ENCODE measurements around the gene WDR38. TPM values are rescaled to one million over a fixed set of nuclear protein-coding genes. Genes with fewer than 3 reads are reported as not detected.

Gene WDR38
- total RNA-seq, 1 donor from 2014 or later = not detected

DNA sequence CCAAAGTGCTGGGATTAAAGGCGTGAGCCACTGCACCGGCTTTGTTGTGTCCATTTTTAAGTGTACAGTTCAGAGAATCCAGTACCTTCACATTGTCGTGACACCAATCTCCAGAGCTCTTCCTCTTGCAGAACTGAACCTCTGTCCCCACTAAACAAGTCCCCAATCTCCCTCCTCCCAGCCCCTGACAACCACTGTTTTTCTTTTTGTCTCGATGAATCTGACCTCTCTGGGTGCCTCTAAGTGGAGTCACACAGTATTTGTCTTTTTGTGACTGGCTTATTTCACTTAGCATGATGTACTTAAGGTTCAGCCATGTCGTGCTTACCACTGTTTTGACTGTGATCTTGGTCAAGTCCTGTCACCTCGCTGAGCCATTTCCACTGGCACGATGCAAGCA lies 1.6 kb downstream of the WDR38 start:
- ATAC-seq (ENCODE audit: poor library complexity) = no peak
- no peak for DNase-seq
- intact Hi-C loops (cut with DNase I) = no loop called here

DNA sequence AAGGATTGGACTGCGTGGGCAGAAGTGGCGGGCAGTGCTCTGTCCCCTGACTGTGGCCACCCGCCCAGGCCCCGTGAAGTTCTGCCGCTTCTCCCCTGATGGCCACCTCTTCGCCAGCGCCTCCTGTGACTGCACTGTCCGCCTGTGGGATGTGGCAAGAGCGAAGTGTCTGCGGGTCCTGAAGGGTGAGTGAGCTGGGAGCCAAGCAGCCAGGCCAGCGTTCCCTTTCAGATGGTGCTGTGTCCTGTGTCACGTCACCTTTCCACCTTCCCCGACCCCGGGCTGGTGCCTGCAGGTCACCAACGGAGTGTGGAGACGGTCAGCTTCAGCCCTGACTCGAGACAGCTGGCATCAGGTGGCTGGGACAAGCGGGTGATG lies 2.3 kb downstream of the WDR38 start:
- intact Hi-C loops (cut with DNase I) = no loop called here
- ATAC-seq (ENCODE audit: poor library complexity) (no peak), DNase-seq (no peak)

DNA sequence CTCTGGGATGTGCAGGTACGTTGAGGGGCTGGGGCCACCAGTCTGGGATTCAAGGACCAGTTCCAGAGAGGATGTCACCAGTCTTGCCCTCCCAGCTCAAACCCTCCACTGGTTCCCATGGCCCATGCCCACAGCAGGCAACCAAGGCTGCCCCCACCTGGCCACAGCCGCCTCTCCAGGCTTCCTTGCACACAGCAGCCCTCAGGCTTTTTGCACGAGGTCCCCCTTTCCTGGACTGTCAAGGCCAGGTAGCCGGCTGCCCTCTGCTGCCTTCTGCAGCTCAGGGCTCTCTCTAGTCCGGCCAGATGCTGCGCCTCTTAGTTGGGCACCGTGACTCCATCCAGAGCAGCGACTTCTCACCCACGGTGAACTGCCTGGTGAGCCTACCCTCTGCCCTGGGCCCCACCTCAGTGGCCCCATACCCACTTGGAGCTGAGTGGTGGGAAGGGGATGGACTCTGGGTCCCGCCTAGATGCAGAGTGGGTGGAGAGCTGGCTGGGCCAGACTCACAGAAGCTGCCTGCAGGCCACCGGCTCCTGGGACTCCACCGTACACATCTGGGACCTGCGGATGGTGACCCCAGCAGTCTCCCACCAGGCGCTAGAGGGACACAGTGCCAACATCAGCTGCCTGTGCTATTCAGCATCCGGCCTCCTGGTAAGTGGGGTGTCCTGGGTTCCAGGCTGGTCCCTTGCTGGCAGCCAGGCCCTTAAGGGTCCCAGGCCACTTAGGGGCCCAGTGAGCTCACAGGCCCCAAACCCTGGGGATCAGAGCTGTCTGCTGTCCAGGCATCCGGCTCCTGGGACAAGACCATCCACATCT lies 2.9 kb downstream of the WDR38 start:
- DNase-seq (no peak), ATAC-seq (ENCODE audit: poor library complexity) (no peak)
- intact Hi-C loops (cut with DNase I) = no loop called here

DNA sequence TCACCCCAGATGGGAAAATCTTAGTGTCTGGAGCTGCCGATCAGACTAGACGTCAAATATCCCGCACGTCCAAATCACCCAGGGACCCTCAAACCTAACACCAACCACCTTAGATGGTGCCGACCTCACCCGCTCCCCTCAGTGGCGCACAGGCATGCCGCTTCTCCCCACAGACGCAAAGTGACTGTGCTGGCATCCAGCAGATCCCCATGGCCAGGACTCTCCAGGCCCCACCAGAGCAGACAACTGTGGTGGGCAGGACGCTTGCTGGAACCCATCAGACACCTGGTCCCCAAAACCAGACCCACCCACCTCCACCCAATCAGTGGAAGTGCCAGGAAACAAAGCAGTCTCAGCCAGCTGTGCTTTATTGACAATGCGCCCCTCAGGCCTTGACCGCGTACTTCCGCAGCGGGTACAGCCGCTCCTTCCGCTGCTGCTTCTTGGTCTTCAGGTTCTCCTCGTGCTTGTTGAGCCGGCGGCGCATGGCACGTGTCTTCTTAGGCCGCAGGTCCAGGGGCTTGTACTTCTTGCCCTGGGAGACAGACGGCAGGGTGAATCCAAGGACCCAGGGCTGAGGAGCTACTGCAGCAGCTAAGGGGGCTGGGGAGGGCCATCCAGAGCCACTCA lies 4.4 kb downstream of the WDR38 start:
- DNase-seq (no peak), ATAC-seq (ENCODE audit: poor library complexity) (no peak)
- intact Hi-C loops (cut with DNase I) = no loop called here

DNA sequence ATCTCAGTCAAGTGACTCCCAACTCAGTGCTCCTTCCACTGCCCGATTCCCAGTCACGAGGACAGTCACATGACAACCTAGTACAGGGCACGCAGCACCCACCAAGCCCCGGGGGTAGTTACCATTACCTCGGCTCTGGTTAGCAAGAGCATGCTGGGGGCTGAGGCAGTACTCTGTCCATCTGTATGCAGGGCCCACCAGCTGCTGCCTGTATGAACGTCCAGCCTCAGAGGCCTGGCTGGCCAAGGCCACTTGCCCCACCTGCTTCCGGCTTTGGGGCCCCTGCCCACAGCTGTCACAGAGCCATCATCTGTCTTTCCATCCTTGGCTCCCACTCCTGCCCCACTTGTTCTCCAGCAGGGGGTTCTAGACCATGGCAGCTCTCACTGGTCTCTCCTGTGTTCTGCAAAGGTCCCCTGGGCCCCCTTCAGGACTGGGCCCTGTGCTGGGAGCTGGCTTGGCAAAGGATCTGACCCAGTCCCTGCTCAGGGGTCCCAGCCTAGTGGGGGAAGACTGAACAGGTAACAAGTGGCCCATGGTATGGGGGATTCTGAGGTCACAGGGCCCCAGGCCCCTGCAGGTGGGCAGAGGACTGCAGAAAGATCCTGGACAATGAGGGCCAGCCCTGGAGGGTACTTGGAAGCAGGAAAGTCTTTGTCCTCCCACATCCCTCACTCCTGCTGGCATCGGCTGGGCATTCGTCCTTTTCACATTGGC lies 5.2 kb downstream of the WDR38 start:
- intact Hi-C loops (cut with DNase I) = no loop called here
- DNase-seq (no peak), ATAC-seq (ENCODE audit: poor library complexity) (no peak)

DNA sequence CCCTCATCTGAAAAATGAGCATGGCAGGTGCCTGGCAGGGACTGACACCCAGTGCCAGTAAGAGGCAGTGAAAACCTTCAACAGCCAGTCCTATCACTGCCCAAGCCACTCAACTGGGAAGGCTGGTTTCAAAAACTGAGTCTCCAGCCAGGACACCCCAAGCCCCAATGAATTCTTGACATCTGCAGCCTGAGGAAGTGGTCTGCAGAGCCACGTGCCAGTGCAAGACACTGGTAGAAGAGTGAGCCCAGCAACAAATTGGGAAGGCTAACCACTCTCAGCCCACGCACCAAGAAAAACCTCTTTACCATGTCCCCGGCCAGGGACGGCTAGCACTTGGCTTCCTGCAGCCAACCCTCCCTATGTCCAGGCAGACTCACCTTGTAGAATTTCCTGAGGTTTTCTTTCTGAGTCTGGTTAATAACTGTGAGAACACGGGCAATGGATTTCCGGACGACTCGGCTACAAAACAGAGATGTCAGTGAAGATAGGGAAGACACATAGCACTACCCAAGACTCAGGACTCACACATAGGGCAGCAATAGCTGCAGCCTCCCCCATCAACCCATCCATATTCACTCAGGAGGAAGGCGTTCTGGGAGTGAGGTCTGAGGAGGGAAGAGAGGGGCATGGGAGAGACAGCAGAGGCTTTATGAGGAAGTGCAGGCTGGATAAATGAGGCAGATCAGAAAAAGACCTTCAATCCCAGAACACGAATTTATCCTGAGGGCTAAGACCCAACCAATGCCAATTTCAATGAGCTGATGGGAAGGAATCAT lies 6.7 kb downstream of the WDR38 start:
- DNase-seq (no peak), ATAC-seq (ENCODE audit: poor library complexity) (no peak)
- intact Hi-C loops (cut with DNase I) = no loop called here

DNA sequence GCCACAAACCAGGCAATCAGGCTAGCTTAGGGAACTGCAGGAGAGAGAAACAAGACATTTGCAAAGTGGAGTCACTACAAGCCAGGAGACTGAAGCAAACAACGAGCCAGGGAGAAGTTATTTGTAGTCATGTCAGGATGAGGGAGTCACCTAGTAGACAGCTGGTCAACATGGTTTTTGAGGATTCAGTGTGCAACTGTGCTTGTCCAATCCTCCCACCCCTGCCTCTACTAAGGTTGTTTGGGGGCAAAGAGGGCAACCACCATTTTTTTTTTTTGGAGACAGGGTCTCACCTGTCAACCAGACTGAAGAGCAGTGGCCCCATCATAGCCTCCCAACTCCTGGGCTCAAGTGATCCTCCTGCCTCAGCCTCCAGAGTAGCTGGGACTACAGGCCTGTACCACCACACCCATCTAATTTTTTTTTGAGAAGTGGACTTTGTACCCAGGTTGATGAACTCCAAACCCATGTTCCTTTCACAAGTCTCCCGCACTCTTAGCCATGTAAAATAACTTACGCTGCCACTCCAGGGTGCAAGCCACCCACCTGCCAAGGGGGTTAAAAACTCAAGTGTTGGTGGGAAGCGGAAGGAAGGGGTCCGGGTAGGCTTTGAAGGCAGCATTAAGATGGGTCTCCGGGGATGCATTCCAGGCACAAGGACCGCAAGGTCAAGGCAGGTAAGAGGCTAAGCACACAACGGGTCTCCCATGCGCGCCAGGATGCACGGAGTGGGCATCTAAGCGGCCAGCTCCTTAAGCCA lies 7.5 kb downstream of the WDR38 start:
- no peak for ATAC-seq (ENCODE audit: poor library complexity)
- intact Hi-C loops (cut with DNase I) = no loop called here

DNA sequence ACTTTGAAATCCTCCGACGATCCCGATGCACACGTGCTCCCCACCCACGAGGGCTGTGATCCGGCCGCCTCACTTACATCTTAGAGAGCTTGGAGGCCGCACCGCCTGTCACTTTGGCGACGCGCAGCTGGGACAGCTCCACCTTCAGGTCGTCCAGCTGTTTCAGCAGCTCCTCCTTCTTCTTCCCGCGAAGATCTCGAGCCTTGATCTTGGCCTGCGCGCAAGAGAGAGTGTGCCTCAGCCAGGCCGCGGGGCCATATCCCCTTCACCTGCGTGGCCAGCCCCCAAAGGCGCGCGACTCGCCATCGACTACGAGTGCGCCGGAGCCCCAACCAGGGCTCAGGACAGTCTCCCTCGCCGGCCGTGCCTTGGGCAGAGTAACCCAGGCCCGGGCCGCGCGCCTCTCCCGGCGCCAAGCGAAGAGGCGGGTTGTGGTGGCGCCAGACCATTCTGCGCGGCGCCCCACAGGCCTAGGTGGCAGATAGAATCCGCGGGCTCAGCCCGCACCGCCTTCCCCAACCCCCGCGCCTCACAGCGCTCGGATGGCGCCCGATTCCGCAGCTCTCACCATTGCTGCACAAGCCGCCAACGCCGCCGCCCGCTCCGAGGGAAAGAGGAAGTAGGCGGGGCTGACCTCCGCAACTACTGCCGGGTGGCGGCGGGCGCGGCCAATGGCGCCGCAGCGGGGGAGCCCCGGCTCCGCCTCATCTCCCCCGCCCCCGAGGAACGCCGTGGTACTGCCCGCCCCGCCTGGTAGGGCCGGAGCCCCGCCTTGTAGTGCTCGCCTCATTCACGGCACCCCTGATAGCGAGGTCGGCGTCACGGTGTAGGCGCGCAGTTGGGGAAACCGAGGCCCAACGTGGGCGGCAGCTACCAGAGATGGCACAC lies 8.3 kb downstream of the WDR38 start, which contains the start of the genes ARPC5L and RPL35:
ARPC5L (plus strand) TSS at position 789 of the 888 bp plus-strand sequence. CDS start 7,161 bp downstream, outside the sequence.
RPL35 (minus strand) TSS at position 616 of the 888 bp plus-strand sequence; CDS start at position 571, 45 bp downstream.
- DNase-seq (peak; percentile 96), ATAC-seq (ENCODE audit: poor library complexity) (peak; percentile 97)
- intact Hi-C loops (cut with DNase I) = no loop called here

More for the DNA sequence above, 7.5 kb downstream of the WDR38 start:
- no peak for DNase-seq

DNA sequence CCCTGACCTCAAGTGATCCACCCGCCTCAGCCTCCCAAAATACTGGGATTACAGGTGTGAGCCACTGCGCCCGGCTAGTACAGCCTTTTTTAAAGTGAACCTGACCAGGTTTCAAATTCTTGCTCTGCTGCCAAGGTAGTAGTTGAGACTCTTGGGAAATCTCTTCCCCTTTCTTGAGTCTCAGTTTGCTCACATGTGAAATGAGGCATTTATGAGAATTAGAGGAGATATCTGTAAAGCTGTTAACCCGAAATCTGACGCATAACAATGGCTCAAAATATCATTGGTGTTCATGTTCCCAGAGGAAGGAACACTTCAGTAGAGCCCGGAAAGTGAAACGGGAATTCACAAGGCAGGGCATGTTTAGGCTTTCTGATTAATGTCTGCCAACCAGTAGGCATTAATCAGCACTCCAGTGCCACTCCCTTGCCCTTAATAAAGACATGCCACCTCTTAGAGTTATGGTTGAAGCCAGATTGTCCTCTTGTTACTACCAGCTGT lies 10.2 kb downstream of the WDR38 start:
- ATAC-seq (ENCODE audit: poor library complexity) (peak; percentile 35), DNase-seq (no peak)
- intact Hi-C loops (cut with DNase I) = no loop called here

DNA sequence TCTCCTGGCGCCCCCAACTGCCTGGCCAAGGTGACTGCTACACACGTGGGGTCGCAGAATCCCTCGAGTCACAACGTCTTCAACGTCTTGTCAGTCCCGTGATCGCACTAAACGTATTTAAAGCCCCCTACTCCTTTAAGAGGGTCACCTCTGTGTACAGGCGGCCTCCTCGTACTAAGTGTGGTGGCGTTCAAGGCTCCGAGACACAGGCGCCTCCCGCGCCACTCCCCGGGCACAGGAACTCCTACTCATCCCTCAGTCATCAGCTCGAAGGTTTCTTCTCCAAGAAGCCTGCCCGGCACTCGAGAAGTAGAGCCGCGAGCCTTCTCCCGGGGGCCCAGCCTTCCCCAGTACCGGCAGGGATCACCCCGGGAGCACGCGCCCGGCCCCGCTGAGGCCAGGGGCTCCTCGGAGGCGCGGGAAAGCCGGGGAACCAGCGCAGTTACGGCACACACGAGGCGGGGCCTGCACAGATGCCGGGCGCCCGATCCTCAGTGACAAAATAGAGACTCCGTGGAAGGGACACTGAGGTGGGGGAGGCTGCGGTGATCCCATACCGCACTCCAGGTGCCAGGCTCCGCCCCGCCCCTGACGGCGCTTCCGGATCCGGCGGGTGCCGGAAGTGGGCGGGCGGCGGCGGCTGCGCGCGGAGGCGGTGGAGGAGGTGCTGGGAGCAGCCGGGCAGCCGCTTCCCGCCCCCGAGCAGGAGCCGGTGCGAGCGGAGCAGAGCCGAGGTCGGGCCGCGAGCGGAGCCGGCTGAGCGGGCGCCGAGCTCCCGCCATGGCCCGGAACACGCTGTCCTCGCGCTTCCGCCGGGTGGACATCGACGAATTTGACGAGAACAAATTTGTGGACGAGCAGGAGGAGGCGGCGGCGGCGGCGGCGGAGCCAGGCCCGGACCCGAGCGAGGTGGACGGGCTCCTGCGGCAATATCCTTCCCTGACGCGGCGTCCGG lies 15.5 kb downstream of the WDR38 start:
- intact Hi-C loops (cut with DNase I) = no loop called here
- DNase-seq (peak; percentile 93), ATAC-seq (ENCODE audit: poor library complexity) (peak; percentile 95)

DNA sequence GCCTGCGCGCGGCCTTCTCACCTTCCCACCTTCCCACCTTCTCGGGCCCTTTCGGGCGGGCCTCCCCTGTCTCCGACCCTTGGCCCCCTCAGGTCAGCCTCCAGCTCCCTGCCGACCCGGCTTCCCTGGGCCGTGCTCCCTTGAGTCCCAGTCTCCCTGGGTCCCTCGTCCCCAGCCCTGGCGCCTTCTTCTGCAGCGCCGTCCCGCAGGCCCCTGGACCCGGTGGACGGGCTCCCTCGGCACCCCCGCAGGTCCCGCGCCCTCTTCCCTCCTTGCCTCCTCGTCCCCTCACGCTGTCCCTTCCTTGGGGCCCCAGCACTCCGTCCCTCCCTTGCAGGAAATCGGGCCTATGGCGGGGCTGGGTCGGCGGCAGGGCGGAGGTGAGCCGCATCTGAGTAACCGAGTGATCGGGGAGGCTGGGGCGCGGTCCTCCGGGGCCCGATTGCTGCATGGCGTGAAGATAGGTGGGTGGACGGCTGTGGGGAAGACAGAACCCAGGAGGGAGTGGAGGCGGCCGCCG lies 16.3 kb downstream of the WDR38 start:
- no peak for DNase-seq
- intact Hi-C loops (cut with DNase I) = no loop called here
- ATAC-seq (ENCODE audit: poor library complexity) = peak; percentile 8

DNA sequence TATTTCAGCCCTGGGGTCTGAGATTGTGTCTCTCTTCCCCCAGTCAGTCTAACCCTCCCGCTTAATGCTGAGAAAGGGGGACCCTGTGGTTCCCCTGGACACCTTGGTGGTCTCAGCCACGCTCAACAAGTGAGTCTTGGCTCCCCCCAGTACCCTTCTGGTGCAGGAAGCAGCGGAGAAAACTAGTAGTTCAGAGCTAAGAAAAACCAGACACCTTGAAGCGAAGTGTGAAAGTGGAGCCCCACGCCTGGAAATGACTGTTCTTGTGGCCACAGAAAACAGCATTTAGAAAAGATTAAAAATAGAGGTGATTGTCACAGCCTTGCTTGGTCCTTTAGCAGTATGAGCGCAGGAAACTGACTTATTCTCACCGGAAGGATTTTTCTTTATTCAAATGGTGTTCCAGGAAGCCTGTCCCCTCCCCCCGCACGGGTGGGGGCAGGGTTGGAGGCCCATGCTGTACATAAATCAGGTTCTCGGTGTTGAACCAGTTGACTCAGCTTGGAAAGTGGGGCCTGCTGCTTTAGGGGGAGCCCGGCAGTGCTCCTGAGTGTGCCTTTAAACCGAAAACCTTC lies 16.8 kb downstream of the WDR38 start:
- intact Hi-C loops (cut with DNase I) = no loop called here
- DNase-seq (peak; percentile 69), ATAC-seq (ENCODE audit: poor library complexity) (no peak)

DNA sequence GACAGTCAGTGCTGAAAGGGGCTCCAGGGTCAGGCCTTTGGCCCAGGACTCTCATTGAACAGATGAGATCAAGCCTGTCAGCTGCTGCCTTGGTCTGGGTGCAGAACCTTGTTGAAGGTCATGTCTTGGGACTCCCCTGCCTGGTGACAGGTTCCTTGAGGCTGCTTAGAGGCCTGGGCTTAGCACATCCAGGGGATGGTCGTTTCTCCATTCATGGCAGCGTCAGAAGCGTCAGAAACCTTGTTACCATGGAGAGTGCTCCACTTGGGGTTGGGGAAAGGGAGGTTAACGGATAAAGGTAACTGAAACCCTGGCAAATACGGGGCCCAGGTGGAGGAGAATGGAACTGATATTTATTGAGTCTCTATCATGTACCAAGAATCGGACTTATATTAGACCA lies 17.5 kb downstream of the WDR38 start:
- DNase-seq (no peak), ATAC-seq (ENCODE audit: poor library complexity) (no peak)
- intact Hi-C loops (cut with DNase I) = no loop called here

DNA sequence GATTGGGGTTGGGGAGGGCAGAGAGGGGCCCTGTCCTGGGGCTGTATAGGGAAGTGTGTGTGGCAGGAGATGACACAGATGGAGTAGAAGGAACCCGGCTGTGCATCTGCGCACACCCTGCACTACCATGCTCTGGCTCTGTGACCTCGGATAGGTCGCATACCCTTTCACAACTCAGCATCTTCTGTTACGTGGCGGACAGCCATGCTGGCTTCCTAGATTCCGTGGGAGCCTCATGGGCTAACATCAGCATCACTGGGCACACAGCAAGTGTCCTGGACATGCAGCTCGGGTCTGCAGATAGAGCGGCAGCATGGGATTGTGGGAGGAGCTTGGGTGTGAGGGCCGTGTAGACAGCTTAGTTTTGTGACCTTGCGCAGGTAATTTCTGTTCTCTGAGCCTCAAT lies 17.9 kb downstream of the WDR38 start:
- ATAC-seq (ENCODE audit: poor library complexity) = no peak

DNA sequence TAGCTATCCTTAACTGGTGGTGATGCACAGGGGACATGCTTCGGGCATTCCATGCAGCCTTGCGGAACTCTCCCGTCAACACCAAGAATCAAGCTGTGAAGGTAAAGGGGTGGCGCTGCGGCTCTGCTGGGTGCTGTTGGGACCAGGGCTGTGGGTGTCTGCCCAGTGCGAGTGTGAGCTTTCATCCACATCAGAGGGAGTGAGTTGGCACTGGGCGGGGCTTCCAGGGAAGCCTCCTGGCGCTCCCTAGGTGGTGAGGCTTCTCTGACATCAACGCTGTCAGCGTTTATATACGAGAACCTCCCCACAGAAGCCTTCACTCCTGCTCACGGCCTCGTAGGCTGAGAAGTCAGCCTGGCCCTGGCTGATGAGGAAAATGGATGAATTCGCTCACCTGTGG lies 20.4 kb downstream of the WDR38 start:
- intact Hi-C loops (cut with DNase I) = no loop called here
- DNase-seq (peak; percentile 29), ATAC-seq (ENCODE audit: poor library complexity) (no peak)

More for the DNA sequence above, 17.9 kb downstream of the WDR38 start:
- intact Hi-C loops (cut with DNase I) = no loop called here
- DNase-seq = no peak
